H9 (cell line): Measurements from ENCODE around the gene MARS2. TPM values are rescaled to one million over a fixed set of nuclear protein-coding genes. Genes with fewer than 3 reads are reported as not detected.

Source experiments
- DNase-seq: peaks from one replicate; pipeline ENCODE4 v3.0.0-alpha.2; 2017
- H2AFZ ChIP-seq: one replicate; pipeline ENCODE4 v1.6.1; 2013; ENCODE audit warnings: mild to moderate bottlenecking, low read length, control low read depth, moderate library complexity
- H2AK5ac ChIP-seq: 2 replicates; pipeline ENCODE4 v1.6.1; 2013; ENCODE audit warnings: low read length, control low read depth, mixed read lengths; ENCODE audit not compliant: insufficient read length
- H2BK120ac ChIP-seq: one replicate; pipeline ENCODE4 v1.6.1; 2013; ENCODE audit warnings: low read depth, mild to moderate bottlenecking, low read length, control low read depth, inconsistent platforms; ENCODE audit not compliant: poor library complexity, severe bottlenecking
- H2BK12ac ChIP-seq: 2 replicates; pipeline ENCODE4 v1.6.1; 2013; ENCODE audit warnings: low read length, control low read depth, mixed read lengths, low read depth; ENCODE audit not compliant: insufficient read length
- H2BK15ac ChIP-seq: 2 replicates; pipeline ENCODE4 v1.6.1; 2013; ENCODE audit warnings: low read depth, low read length, control low read depth
- H2BK20ac ChIP-seq: one replicate; pipeline ENCODE4 v1.6.1; 2013; ENCODE audit warnings: low read depth, mild to moderate bottlenecking, low read length, control low read depth, inconsistent platforms; ENCODE audit not compliant: poor library complexity, severe bottlenecking
- H2BK5ac ChIP-seq: 2 replicates; pipeline ENCODE4 v1.6.1; 2013; ENCODE audit warnings: low read length, control low read depth, mixed read lengths; ENCODE audit not compliant: insufficient read length
- H3K14ac ChIP-seq: 2 replicates; pipeline ENCODE4 v1.6.1; 2013; ENCODE audit warnings: low read length, control low read depth; ENCODE audit not compliant: insufficient read depth
- H3K18ac ChIP-seq: 2 replicates; pipeline ENCODE4 v1.6.1; 2013; ENCODE audit warnings: low read depth, mild to moderate bottlenecking, mixed read lengths, low read length, control low read depth; ENCODE audit not compliant: insufficient read length
- H3K23ac ChIP-seq: 2 replicates; pipeline ENCODE4 v1.6.1; 2013; ENCODE audit warnings: low read length, control low read depth, mixed read lengths, low read depth; ENCODE audit not compliant: insufficient read length
- H3K23me2 ChIP-seq: 2 replicates; pipeline ENCODE4 v1.6.1; 2013; ENCODE audit warnings: low read depth, mild to moderate bottlenecking, mixed read lengths, low read length, control low read depth; ENCODE audit not compliant: insufficient read length, poor library complexity, severe bottlenecking
- H3K27ac ChIP-seq: 2 replicates; pipeline ENCODE4 v1.5.1; 2013; ENCODE audit warnings: low read length, control low read depth, mixed read lengths, low read depth; ENCODE audit not compliant: insufficient read length
- H3K27me3 ChIP-seq: 2 replicates; pipeline ENCODE4 v1.6.1; 2013; ENCODE audit warnings: low read length, control low read depth, inconsistent platforms; ENCODE audit not compliant: insufficient read depth
- H3K4ac ChIP-seq: 2 replicates; pipeline ENCODE4 v1.6.1; 2013; ENCODE audit warnings: low read depth, mild to moderate bottlenecking, control low read depth, inconsistent platforms, low read length, moderate library complexity
- H3K4me1 ChIP-seq: 2 replicates; pipeline ENCODE4 v1.6.1; 2013; ENCODE audit warnings: low read length, control low read depth, inconsistent platforms; ENCODE audit not compliant: insufficient read depth
- H3K4me2 ChIP-seq: 2 replicates; pipeline ENCODE4 v1.6.1; 2013; ENCODE audit warnings: low read length, control low read depth, mixed read lengths; ENCODE audit not compliant: insufficient read length, insufficient read depth
- H3K56ac ChIP-seq: 2 replicates; pipeline ENCODE4 v1.6.1; 2013; ENCODE audit warnings: low read depth, mild to moderate bottlenecking, mixed read lengths, low read length, control low read depth; ENCODE audit not compliant: insufficient read length
- H3K79me1 ChIP-seq: 2 replicates; pipeline ENCODE4 v1.6.1; 2013; ENCODE audit warnings: low read depth, mild to moderate bottlenecking, moderate library complexity, low read length, control low read depth, inconsistent platforms; ENCODE audit not compliant: insufficient read depth, poor library complexity, severe bottlenecking
- H3K79me2 ChIP-seq: 2 replicates; pipeline ENCODE4 v1.6.1; 2013; ENCODE audit warnings: low read length, control low read depth, inconsistent platforms; ENCODE audit not compliant: insufficient read depth
- H3K9ac ChIP-seq: 2 replicates; pipeline ENCODE4 v1.6.1; 2013; ENCODE audit warnings: low read length, control low read depth, mixed read lengths; ENCODE audit not compliant: insufficient read length; ENCODE audit errors: extremely low read depth
- H3K9me3 ChIP-seq: one replicate; pipeline ENCODE4 v1.6.1; 2013; ENCODE audit warnings: low read depth, low read length, inconsistent platforms; ENCODE audit not compliant: control insufficient read depth
- H3T11ph ChIP-seq: one replicate; pipeline ENCODE4 v1.6.1; 2013; ENCODE audit warnings: mild to moderate bottlenecking, low read length, control low read depth, inconsistent platforms
- H4K20me1 ChIP-seq: one replicate; pipeline ENCODE4 v1.6.1; 2013; ENCODE audit not compliant: control insufficient read depth, insufficient read length, insufficient read depth
- H4K5ac ChIP-seq: 2 replicates; pipeline ENCODE4 v1.6.1; 2013; ENCODE audit warnings: low read depth, mild to moderate bottlenecking, mixed read lengths, low read length, control low read depth; ENCODE audit not compliant: insufficient read length
- H4K8ac ChIP-seq: replicated peaks from 2 replicates; pipeline ENCODE4 v1.6.1; 2013; ENCODE audit warnings: low read length, control low read depth, mixed read lengths, low read depth; ENCODE audit not compliant: insufficient read length
- H4K91ac ChIP-seq: 2 replicates; pipeline ENCODE4 v1.6.1; 2013; ENCODE audit warnings: low read depth, mild to moderate bottlenecking, moderate library complexity, mixed read lengths, low read length, control low read depth; ENCODE audit not compliant: insufficient read length
- H3K27ac Mint-ChIP-seq, 3 experiments: 2 replicates in 2 of 3; 3 replicates in 1 of 3; pipeline ENCODE4 v1.8.0; 2020 to 2021; ENCODE audit warnings: mixed read lengths in 3 of 3, mild to moderate bottlenecking in 1 of 3, moderate library complexity in 1 of 3
- H3K27me3 Mint-ChIP-seq: 2 replicates; pipeline ENCODE4 v1.8.0; 2021; ENCODE audit warnings: low read depth, mild to moderate bottlenecking, moderate library complexity, mixed read lengths
- H3K36me3 Mint-ChIP-seq, 3 experiments: 2 replicates in 2 of 3; 3 replicates in 1 of 3; pipeline ENCODE4 v1.8.0; 2020 to 2021; ENCODE audit warnings: low read depth in 3 of 3, mixed read lengths in 3 of 3; ENCODE audit not compliant: insufficient read depth in 1 of 3
- H3K4me1 Mint-ChIP-seq, 2 experiments: 2 replicates each; pipeline ENCODE4 v1.8.0; 2020; ENCODE audit warnings: mixed read lengths in 2 of 2
- H3K4me3 Mint-ChIP-seq, 2 experiments: 2 replicates in 1 of 2; 3 replicates in 1 of 2; pipeline ENCODE4 v1.8.0; 2020 to 2021; ENCODE audit warnings: mild to moderate bottlenecking in 2 of 2, mixed read lengths in 2 of 2, moderate library complexity in 1 of 2
- H3K9me3 Mint-ChIP-seq, 2 experiments: 2 replicates in 1 of 2; 3 replicates in 1 of 2; pipeline ENCODE4 v1.8.0; 2020; ENCODE audit warnings: mild to moderate bottlenecking in 2 of 2, mixed read lengths in 2 of 2, moderate library complexity in 1 of 2
- WGBS: extraction: QIAGEN DNeasy Blood & Tissue Kit; methylation state at CpG from one replicate; pipeline ENCODE4 v1.1.7; 2013; ENCODE audit warnings: missing lambda C conversion rate, low lambda C conversion rate, mixed read lengths; ENCODE audit not compliant: insufficient read length; ENCODE audit errors: extremely low coverage; 5-methylcytosine and 5-hydroxymethylcytosine counted together
- total RNA-seq: library from RNA; stranded (reverse); gene quantifications from 2 replicates; pipeline ENCODE4 v1.2.1, GENCODE V29; 2021
- TF ChIP-seq, protein P1 (sequence below): fragments of 200-600 bp; sonication (generic); conservative IDR thresholded peaks from 3 replicates; pipeline ENCODE4 v1.8.0; 2021; ENCODE audit warnings: antibody characterized with exemption, mild to moderate bottlenecking

The MARS2 gene
- total RNA-seq, 1 experiment from 2014 or later, result 21.0 TPM

DNA sequence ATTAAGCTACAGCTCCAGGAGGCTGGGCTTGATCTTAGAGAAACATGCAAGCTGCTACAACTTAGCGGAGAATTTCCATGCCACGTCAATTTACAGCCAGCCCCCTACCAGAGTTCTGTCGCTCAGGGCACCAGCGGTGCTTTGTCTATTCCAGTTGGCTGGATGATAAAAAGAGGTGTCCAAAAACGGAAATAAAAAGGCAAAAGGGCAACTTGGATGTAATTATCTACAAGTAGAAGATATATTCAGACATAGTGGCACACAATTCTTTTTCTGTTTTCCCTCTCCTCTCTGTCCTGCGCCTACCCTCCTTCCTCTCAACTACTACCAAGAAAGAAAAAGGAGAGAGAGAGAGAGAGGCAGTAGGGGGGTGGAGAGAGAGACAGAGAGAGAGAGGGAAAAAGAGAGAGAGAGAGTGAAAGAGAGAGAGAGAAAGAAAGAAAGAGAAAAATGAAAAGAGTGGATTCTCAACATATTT lies 29.4 kb upstream of the MARS2 start:
- Mint-ChIP-seq H3K27ac (peak overlapping the region; percentile 38 to 72 (median 41); a peak in 4 of 7 replicates), H3K4me3 (peak overlapping the region; percentile 29 to 74; a peak in 4 of 5 replicates), H3K9me3 (no peaks in the 10 kb centered on the region), H3K4me1 (peaks cover 23 to 30% of the 10 kb centered on the region in 2 experiments), H3K27me3 (no peaks in the 10 kb centered on the region), H3K36me3 (no peaks in the 10 kb centered on the region)
- H2BK20ac ChIP-seq, result no peak overlapping the region
- H3K23me2 ChIP-seq, result peaks cover 3% of the 10 kb centered on the region
- no peak overlapping the region for H4K8ac ChIP-seq
- no peak overlapping the region for H4K91ac ChIP-seq
- H4K5ac ChIP-seq, result no peak overlapping the region
- no peaks in the 10 kb centered on the region for H3K9me3 ChIP-seq
- no peak overlapping the region for H3T11ph ChIP-seq
- peak; percentile 46 for DNase-seq
- no peak overlapping the region for H2AK5ac ChIP-seq
- H3K14ac ChIP-seq, result no peak overlapping the region
- TF ChIP-seq, protein P1, sequence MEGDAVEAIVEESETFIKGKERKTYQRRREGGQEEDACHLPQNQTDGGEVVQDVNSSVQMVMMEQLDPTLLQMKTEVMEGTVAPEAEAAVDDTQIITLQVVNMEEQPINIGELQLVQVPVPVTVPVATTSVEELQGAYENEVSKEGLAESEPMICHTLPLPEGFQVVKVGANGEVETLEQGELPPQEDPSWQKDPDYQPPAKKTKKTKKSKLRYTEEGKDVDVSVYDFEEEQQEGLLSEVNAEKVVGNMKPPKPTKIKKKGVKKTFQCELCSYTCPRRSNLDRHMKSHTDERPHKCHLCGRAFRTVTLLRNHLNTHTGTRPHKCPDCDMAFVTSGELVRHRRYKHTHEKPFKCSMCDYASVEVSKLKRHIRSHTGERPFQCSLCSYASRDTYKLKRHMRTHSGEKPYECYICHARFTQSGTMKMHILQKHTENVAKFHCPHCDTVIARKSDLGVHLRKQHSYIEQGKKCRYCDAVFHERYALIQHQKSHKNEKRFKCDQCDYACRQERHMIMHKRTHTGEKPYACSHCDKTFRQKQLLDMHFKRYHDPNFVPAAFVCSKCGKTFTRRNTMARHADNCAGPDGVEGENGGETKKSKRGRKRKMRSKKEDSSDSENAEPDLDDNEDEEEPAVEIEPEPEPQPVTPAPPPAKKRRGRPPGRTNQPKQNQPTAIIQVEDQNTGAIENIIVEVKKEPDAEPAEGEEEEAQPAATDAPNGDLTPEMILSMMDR, result no peak
- no peaks in the 10 kb centered on the region for H3K27me3 ChIP-seq
- H2BK15ac ChIP-seq, result no peak overlapping the region
- no peak overlapping the region for H3K56ac ChIP-seq
- no peaks in the 10 kb centered on the region for H3K79me2 ChIP-seq
- H2BK120ac ChIP-seq, result no peak overlapping the region
- no peak overlapping the region for H2BK5ac ChIP-seq
- H3K4me1 ChIP-seq, result no peaks in the 10 kb centered on the region; the same call in 1 of the 2 replicates
- no peak overlapping the region for H3K18ac ChIP-seq
- H3K4me2 ChIP-seq, result peak overlapping the region; percentile 61
- peak overlapping the region; percentile 38 for H3K9ac ChIP-seq
- no CpG with 5 or more reads among the region's 6 CpGs for WGBS
- H3K27ac ChIP-seq, result no peak overlapping the region
- no peak overlapping the region for H2BK12ac ChIP-seq
- no peaks in the 10 kb centered on the region for H3K79me1 ChIP-seq
- H3K4ac ChIP-seq, result no peak overlapping the region
- H3K23ac ChIP-seq, result no peak overlapping the region
- no peaks in the 10 kb centered on the region for H4K20me1 ChIP-seq
- H2AFZ ChIP-seq, result peak overlapping the region; percentile 77
